DOHH2 (cell line): ENCODE data around the gene ANK3.

ENCODE experiments used
- EZH2phosphoT487 ChIP-seq: fragments of 200-600 bp; sonication (generic); IDR thresholded peaks from 2 replicates; pipeline ENCODE4 v1.6.1; 2017; ENCODE audit warnings: borderline replicate concordance, mild to moderate bottlenecking, antibody characterized with exemption, low read length, moderate library complexity, mixed read lengths
- TF ChIP-seq, protein P1 (sequence below): fragments of 200-600 bp; sonication (generic); IDR thresholded peaks from one replicate; pipeline ENCODE4 v1.5.1; 2014; ENCODE audit warnings: antibody characterized with exemption, mild to moderate bottlenecking, low read depth, low read length; ENCODE audit not compliant: poor library complexity, severe bottlenecking

DNA sequence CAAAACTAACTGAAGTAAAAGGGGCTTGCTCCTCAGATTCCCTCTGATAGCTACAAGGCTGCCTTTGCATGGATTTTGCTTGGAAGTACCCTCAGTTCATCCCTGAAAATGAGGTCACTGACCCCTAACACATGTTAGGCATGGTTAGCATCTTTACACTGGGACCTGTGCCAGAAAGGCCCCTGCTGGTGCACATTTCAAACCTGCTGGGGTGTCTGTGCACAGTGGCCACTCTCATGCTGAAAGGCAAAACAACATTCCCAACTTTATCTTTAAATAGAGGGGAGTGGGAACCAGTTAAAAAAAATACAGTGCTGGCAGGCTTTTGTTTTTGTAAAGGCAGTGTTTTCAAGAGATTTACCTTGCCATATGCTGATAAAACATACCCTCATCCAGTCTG, 99.1 kb downstream of the ANK3 start:
- TF ChIP-seq, protein P1, sequence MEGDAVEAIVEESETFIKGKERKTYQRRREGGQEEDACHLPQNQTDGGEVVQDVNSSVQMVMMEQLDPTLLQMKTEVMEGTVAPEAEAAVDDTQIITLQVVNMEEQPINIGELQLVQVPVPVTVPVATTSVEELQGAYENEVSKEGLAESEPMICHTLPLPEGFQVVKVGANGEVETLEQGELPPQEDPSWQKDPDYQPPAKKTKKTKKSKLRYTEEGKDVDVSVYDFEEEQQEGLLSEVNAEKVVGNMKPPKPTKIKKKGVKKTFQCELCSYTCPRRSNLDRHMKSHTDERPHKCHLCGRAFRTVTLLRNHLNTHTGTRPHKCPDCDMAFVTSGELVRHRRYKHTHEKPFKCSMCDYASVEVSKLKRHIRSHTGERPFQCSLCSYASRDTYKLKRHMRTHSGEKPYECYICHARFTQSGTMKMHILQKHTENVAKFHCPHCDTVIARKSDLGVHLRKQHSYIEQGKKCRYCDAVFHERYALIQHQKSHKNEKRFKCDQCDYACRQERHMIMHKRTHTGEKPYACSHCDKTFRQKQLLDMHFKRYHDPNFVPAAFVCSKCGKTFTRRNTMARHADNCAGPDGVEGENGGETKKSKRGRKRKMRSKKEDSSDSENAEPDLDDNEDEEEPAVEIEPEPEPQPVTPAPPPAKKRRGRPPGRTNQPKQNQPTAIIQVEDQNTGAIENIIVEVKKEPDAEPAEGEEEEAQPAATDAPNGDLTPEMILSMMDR, result no peak
- TF ChIP-seq EZH2phosphoT487, result no peak
